MG63 (cell line): Measurements from ENCODE around the gene FAM227B. TPM values are rescaled to one million over a fixed set of nuclear protein-coding genes. Genes with fewer than 3 reads are reported as not detected.
"Not testable (repeated sequence)": the region's sequence is repeated elsewhere in the genome, so short reads cannot be mapped to it uniquely, and the experiment has no call there.

ENCODE experiments used
- DNase-seq: peaks from one replicate; pipeline ENCODE4 v3.0.0-alpha.2; 2020
- H3K27me3 ChIP-seq: fragments of 250-450 bp; sonication (Bioruptor Pico); 2 replicates; pipeline ENCODE4 v1.5.1; 2020; ENCODE audit warnings: mild to moderate bottlenecking, moderate library complexity
- H3K36me3 ChIP-seq: fragments of 250-450 bp; sonication (Bioruptor Pico); 2 replicates; pipeline ENCODE4 v1.5.1; 2020; ENCODE audit warnings: mild to moderate bottlenecking, moderate library complexity
- H3K4me3 ChIP-seq: fragments of 250-450 bp; sonication (Bioruptor Pico); 2 replicates; pipeline ENCODE4 v1.5.1; 2020; ENCODE audit warnings: mild to moderate bottlenecking, moderate library complexity
- H3K9me3 ChIP-seq: fragments of 250-450 bp; sonication (Bioruptor Pico); 2 replicates; pipeline ENCODE4 v1.5.1; 2020; ENCODE audit warnings: mild to moderate bottlenecking, moderate library complexity
- total RNA-seq: library from RNA; depleted of rRNA; stranded (reverse); fragments of >200 nt; shearing (Covaris generic); gene quantifications from 2 replicates; pipeline ENCODE4 v1.2.3, GENCODE V29; 2014; ENCODE audit warnings: low replicate concordance

Gene FAM227B
- total RNA-seq, 1 experiment from 2014 or later: 2.8 TPM

DNA sequence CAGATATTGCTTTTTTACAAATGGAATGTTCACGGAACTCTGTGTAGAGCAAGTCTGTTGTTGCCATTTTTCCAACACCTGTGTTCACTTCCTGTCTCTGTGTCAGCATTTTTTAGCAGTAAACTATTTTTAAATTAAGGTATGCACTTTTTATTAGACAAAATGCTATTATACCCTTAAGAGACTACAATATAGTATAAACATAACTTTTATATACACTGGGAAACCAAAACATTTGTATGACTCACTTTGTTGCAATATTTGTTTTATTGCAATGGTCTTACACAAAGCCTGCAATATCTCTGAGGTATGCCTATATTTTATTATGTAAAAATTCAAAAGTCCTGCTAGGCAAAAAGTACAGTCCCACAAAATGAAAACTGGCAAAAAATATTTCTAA is 237.4 kb downstream of the FAM227B start:
- H3K9me3 ChIP-seq: no peaks in the 10 kb centered on the region
- no peak overlapping the region for H3K4me3 ChIP-seq
- H3K27me3 ChIP-seq: no peaks in the 10 kb centered on the region
- DNase-seq: no peak
- H3K36me3 ChIP-seq: no peaks in the 10 kb centered on the region; the same call in 1 of the 2 replicates

- no peak overlapping the region for H3K4me3 ChIP-seq
- H3K9me3 ChIP-seq: no peaks in the 10 kb centered on the region
- H3K36me3 ChIP-seq: no peaks in the 10 kb centered on the region; the same call in 1 of the 2 replicates
- H3K27me3 ChIP-seq: no peaks in the 10 kb centered on the region
- DNase-seq: no peak
Observed at GRCh38 chr15:49382394-49382793, 238.2 kb downstream of the FAM227B start.

- no peak for DNase-seq
- Histone ChIP-seq H3K36me3 (no peaks in the 10 kb centered on the region; the same call in 1 of the 2 replicates), H3K9me3 (no peaks in the 10 kb centered on the region), H3K27me3 (no peaks in the 10 kb centered on the region), H3K4me3 (no peak overlapping the region)
Observed at GRCh38 chr15:49380912-49381311, 239.7 kb downstream of the FAM227B start.

DNA sequence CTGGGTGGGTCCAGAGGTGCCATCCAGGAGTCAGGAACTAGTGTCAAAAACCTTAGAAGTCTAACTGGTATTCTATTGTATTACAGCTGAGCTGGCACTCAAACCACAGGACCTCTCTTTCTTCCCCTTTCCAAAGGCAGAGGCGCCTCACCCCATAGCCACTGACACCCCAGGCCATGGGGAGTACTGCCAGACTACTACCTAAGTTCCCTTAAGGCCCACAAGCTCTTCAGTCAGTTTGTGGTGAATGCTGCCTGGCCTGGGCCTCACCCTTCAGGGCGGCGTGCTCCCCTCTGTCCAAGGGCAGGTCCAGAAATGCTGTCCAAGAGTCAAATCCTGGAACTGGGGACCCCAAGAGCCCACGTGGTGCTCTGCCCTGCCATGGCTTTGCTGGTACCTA is 240.6 kb downstream of the FAM227B start:
- Histone ChIP-seq H3K9me3 (no peaks in the 10 kb centered on the region), H3K4me3 (no peak overlapping the region), H3K36me3 (no peaks in the 10 kb centered on the region), H3K27me3 (no peaks in the 10 kb centered on the region)
- DNase-seq: no peak

- H3K9me3 ChIP-seq: no peaks in the 10 kb centered on the region
- no peak overlapping the region for H3K4me3 ChIP-seq
- H3K36me3 ChIP-seq: no peaks in the 10 kb centered on the region
- H3K27me3 ChIP-seq: no peaks in the 10 kb centered on the region
- DNase-seq: no peak
Observed at GRCh38 chr15:49372366-49372765, 248.3 kb downstream of the FAM227B start.

DNA sequence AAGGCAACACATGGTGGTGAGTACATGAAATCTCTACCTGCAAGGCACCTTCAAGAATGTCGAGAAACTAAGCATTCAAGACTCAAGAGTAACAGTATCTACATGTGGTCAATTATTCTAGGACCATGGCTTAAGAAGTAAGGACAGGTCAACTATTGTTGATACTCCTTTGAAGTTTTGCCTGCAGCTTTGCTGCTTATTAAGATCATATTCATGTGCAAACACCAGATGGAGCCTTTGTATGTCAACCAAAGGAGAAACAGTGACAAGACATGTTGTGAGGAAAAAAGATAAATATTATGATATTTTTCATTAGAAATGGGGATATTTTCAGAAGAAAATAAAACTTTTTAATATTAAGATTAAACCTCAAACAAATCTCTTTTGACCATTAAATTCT is 249.8 kb downstream of the FAM227B start:
- no peaks in the 10 kb centered on the region for H3K27me3 ChIP-seq
- DNase-seq: no peak
- no peaks in the 10 kb centered on the region; the same call in 1 of the 2 replicates for H3K9me3 ChIP-seq
- H3K4me3 ChIP-seq: no peak overlapping the region
- no peaks in the 10 kb centered on the region for H3K36me3 ChIP-seq

- no peak for DNase-seq
- Histone ChIP-seq H3K4me3 (no peak overlapping the region), H3K9me3 (no peaks in the 10 kb centered on the region; the same call in 1 of the 2 replicates), H3K27me3 (no peaks in the 10 kb centered on the region), H3K36me3 (peaks cover 3% of the 10 kb centered on the region; the same call in 1 of the 2 replicates)
Observed at GRCh38 chr15:49366496-49366895, 254.1 kb downstream of the FAM227B start.

- DNase-seq: no peak
- Histone ChIP-seq H3K36me3 (peaks cover 3% of the 10 kb centered on the region; the same call in 1 of the 2 replicates), H3K27me3 (no peaks in the 10 kb centered on the region), H3K9me3 (peaks cover 2% of the 10 kb centered on the region; the same call in 1 of the 2 replicates), H3K4me3 (no peak overlapping the region)
Observed at GRCh38 chr15:49361370-49361769, 259.2 kb downstream of the FAM227B start.

DNA sequence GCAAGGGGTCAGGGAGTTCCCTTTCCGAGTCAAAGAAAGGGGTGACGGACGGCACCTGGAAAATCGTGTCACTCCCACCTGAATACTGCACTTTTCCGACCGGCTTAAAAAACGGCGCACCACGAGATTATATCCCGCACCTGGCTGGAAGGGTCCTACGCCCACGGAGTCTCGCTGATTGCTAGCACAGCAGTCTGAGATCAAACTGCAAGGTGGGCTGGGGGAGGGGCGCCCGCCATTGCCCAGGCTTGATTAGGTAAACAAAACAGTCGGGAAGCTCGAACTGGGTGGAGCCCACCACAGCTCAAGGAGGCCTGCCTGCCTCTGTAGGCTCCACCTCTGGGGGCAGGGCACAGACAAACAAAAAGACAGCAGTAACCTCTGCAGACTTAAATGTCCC is 266.2 kb downstream of the FAM227B start:
- H3K36me3 ChIP-seq, DNase-seq, H3K4me3 ChIP-seq, H3K27me3 ChIP-seq, H3K9me3 ChIP-seq: not testable (repeated sequence)

DNA sequence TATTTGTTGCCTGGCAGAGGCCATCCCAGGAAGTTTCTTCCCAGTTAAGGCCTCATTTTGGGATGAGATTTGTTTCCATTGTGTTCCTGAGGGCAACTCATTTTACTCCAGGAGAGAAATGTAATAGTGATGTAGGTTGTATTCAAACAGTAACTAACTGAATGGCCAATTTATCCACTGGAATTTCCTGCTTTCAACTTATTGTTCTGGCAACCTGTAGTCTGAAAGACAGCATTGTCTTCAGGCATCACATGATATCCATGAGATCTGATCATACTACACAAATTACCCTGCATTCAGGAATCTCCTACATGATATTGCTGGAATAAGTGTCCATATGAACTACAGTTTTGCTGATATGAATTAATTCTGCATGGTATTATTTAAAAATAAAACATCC is 277.1 kb downstream of the FAM227B start:
- Histone ChIP-seq H3K27me3 (no peaks in the 10 kb centered on the region), H3K9me3 (peaks cover 7% of the 10 kb centered on the region), H3K36me3 (no peaks in the 10 kb centered on the region), H3K4me3 (no peak overlapping the region)
- DNase-seq: no peak

- Histone ChIP-seq H3K4me3 (no peak overlapping the region), H3K36me3 (peaks cover 6% of the 10 kb centered on the region), H3K27me3 (no peaks in the 10 kb centered on the region), H3K9me3 (peaks cover 7% of the 10 kb centered on the region)
- DNase-seq: no peak
Observed at GRCh38 chr15:49339656-49340055, 281.0 kb downstream of the FAM227B start.

DNA sequence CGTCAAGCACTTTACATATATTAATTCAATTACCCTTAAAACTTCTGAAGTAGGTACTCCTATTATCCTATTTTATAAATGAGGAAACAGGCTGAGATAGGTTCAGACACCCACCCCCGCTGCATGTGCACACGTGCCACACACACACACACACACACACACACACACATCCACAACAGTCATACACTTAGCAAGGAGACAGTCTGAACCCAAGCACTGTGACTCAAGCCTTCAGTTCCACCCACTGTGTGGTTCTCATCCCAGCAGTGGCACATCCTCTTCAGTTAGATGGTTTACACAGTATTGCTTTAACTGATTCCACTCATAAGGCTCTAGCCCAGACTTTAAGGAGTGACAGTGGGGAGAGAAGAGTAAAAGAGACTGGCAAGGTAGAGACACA is 288.7 kb downstream of the FAM227B start:
- H3K27me3 ChIP-seq: no peaks in the 10 kb centered on the region
- peaks cover 3% of the 10 kb centered on the region for H3K36me3 ChIP-seq
- H3K9me3 ChIP-seq: no peaks in the 10 kb centered on the region
- H3K4me3 ChIP-seq: no peak overlapping the region
- DNase-seq: no peak

- Histone ChIP-seq H3K27me3 (no peaks in the 10 kb centered on the region), H3K36me3 (peaks cover 3% of the 10 kb centered on the region), H3K9me3 (no peaks in the 10 kb centered on the region), H3K4me3 (no peak overlapping the region)
- no peak for DNase-seq
Observed at GRCh38 chr15:49331442-49331841, 289.2 kb downstream of the FAM227B start.

- H3K9me3 ChIP-seq: no peaks in the 10 kb centered on the region
- no peak for DNase-seq
- peaks cover 3% of the 10 kb centered on the region for H3K36me3 ChIP-seq
- no peak overlapping the region for H3K4me3 ChIP-seq
- H3K27me3 ChIP-seq: no peaks in the 10 kb centered on the region
Observed at GRCh38 chr15:49330166-49330565, 290.5 kb downstream of the FAM227B start.

GRCh38 chr15:49328941-49329340 is 291.7 kb downstream of the FAM227B start:
- Histone ChIP-seq H3K36me3 (peaks cover 3% of the 10 kb centered on the region), H3K9me3 (no peaks in the 10 kb centered on the region), H3K4me3 (no peak overlapping the region), H3K27me3 (no peaks in the 10 kb centered on the region)
- no peak for DNase-seq

- peaks cover 3% of the 10 kb centered on the region for H3K36me3 ChIP-seq
- H3K27me3 ChIP-seq: no peaks in the 10 kb centered on the region
- no peak overlapping the region for H3K4me3 ChIP-seq
- DNase-seq: no peak
- no peaks in the 10 kb centered on the region for H3K9me3 ChIP-seq
Observed at GRCh38 chr15:49327927-49328326, 292.7 kb downstream of the FAM227B start.

- Histone ChIP-seq H3K4me3 (no peak overlapping the region), H3K36me3 (peaks cover 10% of the 10 kb centered on the region), H3K9me3 (no peaks in the 10 kb centered on the region), H3K27me3 (no peaks in the 10 kb centered on the region)
- DNase-seq: no peak
Observed at GRCh38 chr15:49323207-49323606, 297.4 kb downstream of the FAM227B start.

GRCh38 chr15:49320351-49320750 is 300.3 kb downstream of the FAM227B start:
- DNase-seq: no peak
- Histone ChIP-seq H3K9me3 (no peaks in the 10 kb centered on the region), H3K4me3 (no peak overlapping the region), H3K36me3 (peaks cover 12% of the 10 kb centered on the region), H3K27me3 (no peaks in the 10 kb centered on the region)

DNA sequence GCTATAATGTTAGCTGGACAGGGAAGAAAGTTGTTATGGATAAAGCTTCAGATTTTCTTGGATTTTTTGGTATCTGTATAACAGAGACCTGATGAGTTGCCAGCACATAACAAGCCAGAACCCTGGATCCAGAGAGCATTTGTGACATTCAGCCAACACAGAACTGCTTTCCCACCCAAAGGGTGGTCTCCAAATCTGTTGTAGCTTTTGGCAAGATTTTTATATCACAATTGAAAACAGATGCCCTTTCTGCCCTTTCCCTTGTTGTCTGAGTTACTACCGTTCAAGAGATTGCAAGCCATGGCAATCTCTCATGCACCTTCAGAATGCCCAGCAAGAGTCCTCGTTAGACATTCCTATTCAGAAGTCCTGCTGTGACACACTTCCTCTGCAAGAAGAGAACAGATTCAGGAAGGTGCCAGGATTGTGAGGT is 305.2 kb downstream of the FAM227B start:
- DNase-seq: no peak
- H3K9me3 ChIP-seq: no peaks in the 10 kb centered on the region
- H3K36me3 ChIP-seq: peaks cover 13% of the 10 kb centered on the region
- H3K27me3 ChIP-seq: no peaks in the 10 kb centered on the region
- no peak overlapping the region for H3K4me3 ChIP-seq
